HEK293T (cell line): Measurements from ENCODE around the gene ILDR2.

Experiments used
- CTCF ChIA-PET: fragments of 350-600 bp; formaldehyde crosslinking; extraction: SDS; loops from one replicate; lab custom pipeline; 2021; ENCODE audit warnings: antibody characterized with exemption, inconsistent platforms; lab: Yijun Ruan, JAX
- POLR2A ChIA-PET: fragments of 350-600 bp; formaldehyde crosslinking; extraction: SDS; loops from one replicate; lab custom pipeline; 2020; ENCODE audit warnings: antibody characterized with exemption, inconsistent platforms; lab: Yijun Ruan, JAX
- DNase-seq: peaks from one replicate; pipeline ENCODE4 v3.0.0; 2012; ENCODE audit warnings: mixed read lengths; ENCODE audit errors: extremely low spot score
- ARNT ChIP-seq: fragments of 450-650 bp; IDR thresholded peaks from 2 replicates; pipeline ENCODE4 v1.6.1; 2017; ENCODE audit warnings: mild to moderate bottlenecking
- BHLHE40 ChIP-seq: fragments of 450-650 bp; IDR thresholded peaks from 2 replicates; pipeline ENCODE4 v1.6.1; 2016; ENCODE audit warnings: mild to moderate bottlenecking, moderate library complexity, borderline replicate concordance
- CTBP1 ChIP-seq: fragments of 450-650 bp; IDR thresholded peaks from 2 replicates; pipeline ENCODE4 v1.6.1; 2016; ENCODE audit warnings: borderline replicate concordance
- ELF4 ChIP-seq: fragments of 450-650 bp; IDR thresholded peaks from 2 replicates; pipeline ENCODE4 v1.6.1; 2017; ENCODE audit warnings: antibody characterized with exemption
- FOXA1 ChIP-seq: fragments of 450-650 bp; IDR thresholded peaks from 2 replicates; pipeline ENCODE4 v1.6.1; 2016; ENCODE audit warnings: mild to moderate bottlenecking
- FOXK2 ChIP-seq: fragments of 450-650 bp; IDR thresholded peaks from 2 replicates; pipeline ENCODE4 v1.6.1; 2016; ENCODE audit warnings: mild to moderate bottlenecking
- FOXM1 ChIP-seq: fragments of 450-650 bp; IDR thresholded peaks from 2 replicates; pipeline ENCODE4 v1.6.1; 2017; ENCODE audit warnings: mild to moderate bottlenecking, borderline replicate concordance
- HDGF ChIP-seq: fragments of 450-650 bp; IDR thresholded peaks from 2 replicates; pipeline ENCODE4 v1.6.1; 2017; ENCODE audit warnings: antibody characterized with exemption, borderline replicate concordance
- L3MBTL2 ChIP-seq: fragments of 450-650 bp; conservative IDR thresholded peaks from 2 replicates; pipeline ENCODE4 v1.6.1; 2016; ENCODE audit warnings: mild to moderate bottlenecking
- LEF1 ChIP-seq: fragments of 450-650 bp; IDR thresholded peaks from 2 replicates; pipeline ENCODE4 v1.6.1; 2017; ENCODE audit warnings: mild to moderate bottlenecking, borderline replicate concordance
- NFRKB ChIP-seq: fragments of 450-650 bp; IDR thresholded peaks from 2 replicates; pipeline ENCODE4 v1.6.1; 2016; ENCODE audit warnings: mild to moderate bottlenecking, moderate library complexity
- SP1 ChIP-seq: fragments of 450-650 bp; IDR thresholded peaks from 2 replicates; pipeline ENCODE4 v1.6.1; 2017
- SUZ12 ChIP-seq: fragments of 450-650 bp; IDR thresholded peaks from 2 replicates; pipeline ENCODE4 v1.6.1; 2016; ENCODE audit warnings: mild to moderate bottlenecking
- TARDBP ChIP-seq: fragments of 450-650 bp; IDR thresholded peaks from 2 replicates; pipeline ENCODE4 v1.6.1; 2016
- ZNF384 ChIP-seq: fragments of 450-650 bp; IDR thresholded peaks from 2 replicates; pipeline ENCODE4 v1.6.1; 2016
- TF ChIP-seq, protein P1 (sequence below): fragments of 450-650 bp; IDR thresholded peaks from 2 replicates; pipeline ENCODE4 v1.6.1; 2016

The ILDR2 gene

DNA sequence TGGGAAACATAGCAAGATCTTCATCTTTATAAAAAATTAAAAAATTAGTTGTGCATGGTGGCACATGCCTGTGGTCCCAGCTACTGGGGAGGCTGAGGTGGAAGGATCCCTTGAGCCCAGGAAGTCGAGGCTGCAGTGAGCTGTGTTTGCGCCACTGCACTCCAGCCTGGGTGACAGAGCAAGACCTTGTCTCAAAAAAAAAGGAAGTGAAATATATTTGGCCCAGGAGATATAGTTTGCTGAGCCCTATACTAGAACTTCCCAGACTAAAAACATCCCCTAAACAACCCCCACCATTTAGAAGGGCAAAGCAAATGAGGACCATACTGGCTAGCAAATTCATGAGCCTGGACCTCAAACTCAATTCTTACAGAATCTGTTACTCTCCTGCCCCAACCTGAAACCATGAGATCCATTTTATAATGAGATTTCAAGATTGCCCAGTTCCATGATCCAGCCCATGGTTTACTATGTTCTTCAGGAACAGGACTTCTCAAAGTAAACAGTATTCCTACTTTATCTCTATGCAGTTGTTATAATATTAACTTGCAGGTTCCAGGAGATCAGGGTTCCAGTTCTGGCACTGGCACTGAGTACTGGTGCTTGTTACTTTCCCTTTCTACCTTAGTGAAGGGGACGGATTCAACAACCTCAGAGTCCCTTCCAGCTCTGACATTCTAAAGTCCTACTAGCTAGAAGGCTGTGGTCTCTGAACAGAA lies 50.4 kb downstream of the ILDR2 start:
- no peak for DNase-seq

DNA sequence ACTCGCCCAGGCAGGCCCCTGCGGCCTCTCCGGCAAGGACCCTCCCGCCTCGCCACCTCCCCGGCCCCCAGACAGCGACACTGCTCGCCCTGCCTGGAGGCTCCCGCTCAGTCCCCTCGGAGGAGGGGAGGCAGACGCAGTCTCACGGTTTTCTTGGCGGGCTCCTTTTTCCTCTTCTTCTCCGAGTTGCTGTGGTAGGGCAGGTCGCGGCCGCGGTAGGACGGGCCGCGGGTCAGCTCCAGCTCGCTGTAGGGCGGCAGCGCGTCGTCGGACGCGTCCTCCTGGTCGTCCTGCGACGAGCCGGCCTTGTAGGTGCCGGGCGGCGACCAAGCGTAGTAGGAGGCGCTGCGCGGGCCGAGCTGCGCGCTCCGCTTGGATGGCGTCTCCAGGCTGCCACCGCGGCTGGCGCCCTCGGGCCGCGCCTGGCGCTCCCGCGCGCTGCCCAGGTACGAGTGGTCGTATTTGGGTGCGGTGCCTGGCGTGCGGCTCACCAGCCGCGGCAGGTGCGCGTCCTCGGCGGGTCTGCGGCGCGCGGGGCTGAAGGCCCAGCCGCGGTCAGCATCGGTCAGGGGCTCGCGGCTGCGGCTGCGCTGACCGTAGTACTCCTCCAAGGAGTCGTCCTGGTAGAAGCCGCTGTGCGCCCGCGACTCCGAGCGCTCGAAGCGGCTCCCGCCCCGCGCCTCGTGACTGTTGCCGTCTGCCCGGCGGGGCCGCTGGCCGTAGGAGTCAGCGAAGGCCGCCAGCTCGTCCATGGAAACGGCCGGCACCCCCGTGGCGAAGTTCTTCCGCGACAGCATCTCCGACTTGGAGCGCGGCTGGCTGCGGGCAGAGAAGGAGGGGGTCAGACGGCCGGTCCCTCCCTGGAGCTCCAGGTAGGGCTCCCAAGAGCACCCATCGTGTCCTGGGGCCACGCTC lies 54.5 kb downstream of the ILDR2 start:
- no peak for DNase-seq
- POLR2A ChIA-PET = no interaction called here
- CTCF ChIA-PET = no interaction called here
- no peak for TF ChIP-seq ARNT
- TF ChIP-seq HDGF = no peak

More for the DNA sequence above, 50.4 kb downstream of the ILDR2 start:
- CTCF ChIA-PET = interaction anchor here (1.2 kb wide), 1 partner anchor 8 kb away, joined by 5 read pairs; no protein-coding TSS in a partner anchor
- POLR2A ChIA-PET = no interaction called here
- TF ChIP-seq FOXA1 (no peak), TARDBP (no peak), LEF1 (no peak), ELF4 (no peak), SUZ12 (no peak), ZNF384 (no peak)

DNA sequence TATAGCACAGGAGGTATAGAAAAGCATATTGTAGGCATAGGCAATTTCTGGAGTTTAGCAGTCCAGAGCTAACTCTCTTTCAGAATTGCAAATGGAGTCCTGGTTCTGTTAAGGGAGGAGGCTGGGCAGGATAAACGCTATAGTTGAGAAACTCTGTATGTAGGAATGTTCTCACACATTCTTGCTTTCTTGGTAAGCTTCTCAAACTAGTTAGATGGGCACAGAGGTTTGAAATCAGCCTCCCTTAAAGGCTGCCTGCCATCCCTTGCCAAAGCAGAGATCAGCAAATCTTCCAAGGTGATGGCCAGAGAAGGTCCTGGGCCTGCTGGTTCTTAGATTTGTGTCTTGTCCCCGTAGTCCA lies 56.4 kb downstream of the ILDR2 start:
- ChIA-PET CTCF (interaction anchor here (1.3 kb wide), 1 partner anchor 9 kb away, joined by 6 read pairs; no protein-coding TSS in a partner anchor), POLR2A (no interaction called here)
- no peak for TF ChIP-seq CTBP1
- no peak for TF ChIP-seq LEF1
- no peak for TF ChIP-seq L3MBTL2
- TF ChIP-seq HDGF = no peak
- TF ChIP-seq ZNF384 = no peak
- TF ChIP-seq FOXA1 = no peak
- TF ChIP-seq SP1 = no peak
- TF ChIP-seq FOXK2 = no peak
- TF ChIP-seq FOXM1 = no peak
- no peak for TF ChIP-seq TARDBP
- TF ChIP-seq, protein P1, sequence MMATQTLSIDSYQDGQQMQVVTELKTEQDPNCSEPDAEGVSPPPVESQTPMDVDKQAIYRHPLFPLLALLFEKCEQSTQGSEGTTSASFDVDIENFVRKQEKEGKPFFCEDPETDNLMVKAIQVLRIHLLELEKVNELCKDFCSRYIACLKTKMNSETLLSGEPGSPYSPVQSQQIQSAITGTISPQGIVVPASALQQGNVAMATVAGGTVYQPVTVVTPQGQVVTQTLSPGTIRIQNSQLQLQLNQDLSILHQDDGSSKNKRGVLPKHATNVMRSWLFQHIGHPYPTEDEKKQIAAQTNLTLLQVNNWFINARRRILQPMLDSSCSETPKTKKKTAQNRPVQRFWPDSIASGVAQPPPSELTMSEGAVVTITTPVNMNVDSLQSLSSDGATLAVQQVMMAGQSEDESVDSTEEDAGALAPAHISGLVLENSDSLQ = no peak
- TF ChIP-seq ELF4 = no peak
- TF ChIP-seq NFRKB = no peak
- no peak for TF ChIP-seq SUZ12
- TF ChIP-seq ARNT = no peak
- no peak for TF ChIP-seq BHLHE40
- no peak for DNase-seq

DNA sequence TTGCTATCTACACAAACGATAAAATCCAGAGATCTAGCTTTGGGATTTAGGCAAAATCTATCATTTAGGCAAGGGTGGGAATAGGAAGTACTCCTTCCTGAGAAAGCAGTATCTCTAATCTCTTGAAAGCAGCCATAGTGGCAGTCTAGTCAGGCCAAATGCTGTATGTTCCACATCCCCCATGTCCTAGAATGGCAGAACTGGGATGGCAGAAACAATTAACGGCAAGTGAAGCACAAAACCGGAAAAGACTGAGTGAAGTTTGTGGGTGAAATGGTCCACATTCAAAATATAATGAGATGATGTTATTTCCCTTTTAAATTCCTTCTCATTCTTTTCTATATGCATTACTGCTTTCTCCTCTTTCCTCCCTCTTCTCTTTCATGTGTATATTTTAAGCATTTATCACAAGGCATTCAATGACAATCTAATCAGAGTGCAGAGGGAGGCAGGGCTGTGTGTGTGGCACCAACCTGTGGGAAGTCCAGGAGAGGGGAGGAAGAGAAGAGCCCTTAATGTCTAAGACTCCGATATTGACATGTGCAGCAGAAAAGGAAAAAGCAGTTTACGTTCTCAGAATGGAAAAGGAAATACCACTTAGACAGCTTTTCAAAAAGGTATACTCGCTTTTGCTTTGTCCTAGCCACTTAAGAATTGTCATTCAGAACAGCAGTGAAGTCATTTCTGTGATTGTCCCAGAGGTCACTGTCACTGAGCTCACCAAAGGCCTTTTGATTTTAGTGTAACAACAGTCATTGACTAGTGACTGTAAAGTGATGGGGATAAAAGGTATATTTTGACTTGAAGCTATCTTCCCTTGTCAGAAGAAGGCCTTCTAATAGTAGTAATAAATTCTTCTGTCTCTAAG lies 57.0 kb downstream of the ILDR2 start:
- ChIA-PET POLR2A (no interaction called here), CTCF (interaction anchor here (1.3 kb wide), 1 partner anchor 8 kb away, joined by 6 read pairs; no protein-coding TSS in a partner anchor)
- DNase-seq = no peak
- TF ChIP-seq HDGF (no peak), L3MBTL2 (no peak), CTBP1 (no peak), BHLHE40 (no peak), FOXK2 (no peak), TARDBP (no peak), FOXM1 (no peak), ZNF384 (no peak), ARNT (no peak)

DNA sequence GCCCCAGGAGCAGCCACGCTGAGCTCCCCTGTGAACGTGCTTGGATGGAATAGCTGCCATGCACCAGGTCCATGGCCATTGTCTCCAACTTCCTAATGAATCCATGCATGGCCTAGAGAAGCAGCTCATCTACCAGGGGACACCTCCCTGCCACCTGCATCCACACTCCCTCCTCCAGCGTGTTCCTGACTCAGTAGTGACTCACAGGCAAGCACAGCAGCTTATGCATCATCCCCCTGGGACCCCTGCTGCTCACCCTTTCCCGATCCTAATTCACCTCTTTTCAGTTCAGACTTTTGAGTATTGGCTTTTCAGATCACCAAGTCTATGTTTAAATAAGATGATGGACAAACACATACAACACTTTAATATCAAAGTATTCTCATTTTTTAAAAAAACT lies 59.4 kb downstream of the ILDR2 start:
- peak; percentile 21 for DNase-seq
- ChIA-PET CTCF (interaction anchor here (0.7 to 2.1 kb wide), 4 partner anchors 9 to 144 kb away, joined by 3 to 5 read pairs (median 4); no protein-coding TSS in a partner anchor), POLR2A (no interaction called here)
- no peak for TF ChIP-seq LEF1
- TF ChIP-seq CTBP1 = no peak
- TF ChIP-seq, protein P1 = no peak
- no peak for TF ChIP-seq ARNT
- TF ChIP-seq NFRKB = no peak
- TF ChIP-seq SP1 = no peak
- no peak for TF ChIP-seq BHLHE40
- no peak for TF ChIP-seq SUZ12
- TF ChIP-seq TARDBP = no peak
- TF ChIP-seq FOXM1 = no peak
- TF ChIP-seq FOXA1 = no peak

DNA sequence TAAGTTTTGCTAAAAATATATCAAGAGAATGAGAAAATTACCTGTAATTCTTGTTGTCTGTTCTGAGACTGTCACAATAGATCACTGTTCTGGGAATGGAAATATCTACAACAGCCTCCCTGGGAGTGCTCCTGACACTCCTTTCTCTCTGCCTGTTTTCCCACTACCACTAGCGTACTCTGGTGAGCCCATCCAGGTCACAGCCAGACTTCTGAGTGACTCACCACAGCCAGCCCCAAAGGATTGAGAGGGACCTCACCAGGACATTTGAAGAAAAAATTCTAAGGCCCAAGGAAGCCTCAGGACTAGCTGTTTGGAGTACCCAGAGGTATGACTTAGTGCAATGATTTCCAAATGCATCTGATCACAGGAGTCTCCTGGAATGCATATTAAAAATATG lies 60.3 kb downstream of the ILDR2 start:
- CTCF ChIA-PET = interaction anchor here (0.9 kb wide), 1 partner anchor 142 kb away, joined by 3 read pairs; no protein-coding TSS in a partner anchor
- DNase-seq = no peak

More for the DNA sequence above, 60.3 kb downstream of the ILDR2 start:
- TF ChIP-seq LEF1 = no peak
- no peak for TF ChIP-seq ARNT
- TF ChIP-seq FOXK2 = no peak
- no peak for TF ChIP-seq CTBP1
- no peak for TF ChIP-seq FOXM1
- no peak for TF ChIP-seq ELF4
- no peak for TF ChIP-seq HDGF
- no peak for TF ChIP-seq NFRKB
- no peak for TF ChIP-seq SP1
- no peak for TF ChIP-seq SUZ12
- TF ChIP-seq FOXA1 = no peak
- TF ChIP-seq L3MBTL2 = no peak
- TF ChIP-seq ZNF384 = no peak
- no peak for TF ChIP-seq TARDBP
- TF ChIP-seq, protein P1 = no peak
- TF ChIP-seq BHLHE40 = no peak
- POLR2A ChIA-PET = no interaction called here
